SH-SY5Y (cell line): Measurements from ENCODE around the gene SETD1A.

Experiments used
- GATA2 ChIP-seq: IDR thresholded peaks from 2 replicates; pipeline ENCODE4 v1.6.1; 2011; ENCODE audit warnings: mild to moderate bottlenecking, low read depth, low read length
- GATA3 ChIP-seq: IDR thresholded peaks from 2 replicates; pipeline ENCODE4 v1.6.1; 2011; ENCODE audit warnings: low read depth, mild to moderate bottlenecking, low read length, moderate library complexity

GRCh38 chr16:30985401-30986128 is 28.0 kb downstream of the SETD1A start:
- TF ChIP-seq GATA2 (no peak), GATA3 (no peak)
